Duodenal mucosa (tissue), 2 donors: ENCODE results near the gene MTHFD2L.

ENCODE experiments used
- H3K27ac ChIP-seq: one replicate; pipeline ENCODE4 v1.7.0; 2013; ENCODE audit warnings: low read depth, low read length
- H3K27me3 ChIP-seq, 2 donors: one replicate each; pipeline ENCODE4 v1.7.0; 2013; ENCODE audit warnings: low read length in 2 of 2, control low read depth in 1 of 2; ENCODE audit not compliant: insufficient read depth in 2 of 2, control insufficient read depth in 1 of 2
- H3K36me3 ChIP-seq, 2 donors: one replicate each; pipeline ENCODE4 v1.7.0; 2013; ENCODE audit warnings: low read length in 2 of 2, control low read depth in 1 of 2; ENCODE audit not compliant: insufficient read depth in 2 of 2, control insufficient read depth in 1 of 2
- H3K4me1 ChIP-seq, 2 donors: one replicate each; pipeline ENCODE4 v1.7.0; 2013; ENCODE audit warnings: low read length in 2 of 2, control low read depth in 1 of 2; ENCODE audit not compliant: insufficient read depth in 2 of 2, control insufficient read depth in 1 of 2
- H3K4me3 ChIP-seq, 2 donors: one replicate each; pipeline ENCODE4 v1.7.0; 2013; ENCODE audit warnings: low read length in 2 of 2, low read depth in 1 of 2
- H3K9ac ChIP-seq, 2 donors: one replicate each; pipeline ENCODE4 v1.7.0; 2013; ENCODE audit warnings: low read length in 2 of 2, low read depth in 1 of 2
- H3K9me3 ChIP-seq, 2 donors: one replicate each; pipeline ENCODE4 v1.7.0; 2013; ENCODE audit warnings: low read length in 2 of 2, control low read depth in 1 of 2; ENCODE audit not compliant: control insufficient read depth in 1 of 2

Gene MTHFD2L

DNA sequence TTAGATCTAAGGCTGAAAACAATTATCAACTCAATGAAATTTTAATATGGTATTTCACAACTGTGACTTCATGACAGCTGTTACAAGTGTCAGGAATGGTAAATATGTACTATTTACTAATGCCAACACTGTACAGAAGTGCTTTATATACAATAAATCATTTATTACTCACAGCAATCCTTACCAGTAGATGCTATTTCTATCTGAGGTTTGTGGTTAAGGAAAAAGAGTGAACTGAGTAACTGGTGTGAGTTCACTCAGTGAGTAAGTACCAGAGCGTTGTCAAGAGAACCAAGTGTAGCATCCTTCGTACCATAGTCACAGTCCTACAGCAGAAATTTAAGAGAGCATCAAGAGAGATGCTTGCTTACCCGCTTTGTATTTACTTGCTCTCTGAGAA lies 23.3 kb downstream of the MTHFD2L start:
- Histone ChIP-seq H3K27ac (no peak overlapping the region), H3K9me3 (no peaks in the 10 kb centered on the region), H3K9ac (no peak overlapping the region), H3K36me3 (no peaks in the 10 kb centered on the region), H3K4me3 (no peak overlapping the region), H3K4me1 (no peaks in the 10 kb centered on the region), H3K27me3 (no peaks in the 10 kb centered on the region)

- no peaks in the 10 kb centered on the region for H3K27me3 ChIP-seq
- H3K9ac ChIP-seq: no peak overlapping the region
- H3K27ac ChIP-seq: no peak overlapping the region
- no peaks in the 10 kb centered on the region for H3K4me1 ChIP-seq
- H3K9me3 ChIP-seq: no peaks in the 10 kb centered on the region
- H3K36me3 ChIP-seq: no peaks in the 10 kb centered on the region
- no peak overlapping the region for H3K4me3 ChIP-seq
Measured at GRCh38 chr4:74188912-74189311, 31.0 kb downstream of the MTHFD2L start.

DNA sequence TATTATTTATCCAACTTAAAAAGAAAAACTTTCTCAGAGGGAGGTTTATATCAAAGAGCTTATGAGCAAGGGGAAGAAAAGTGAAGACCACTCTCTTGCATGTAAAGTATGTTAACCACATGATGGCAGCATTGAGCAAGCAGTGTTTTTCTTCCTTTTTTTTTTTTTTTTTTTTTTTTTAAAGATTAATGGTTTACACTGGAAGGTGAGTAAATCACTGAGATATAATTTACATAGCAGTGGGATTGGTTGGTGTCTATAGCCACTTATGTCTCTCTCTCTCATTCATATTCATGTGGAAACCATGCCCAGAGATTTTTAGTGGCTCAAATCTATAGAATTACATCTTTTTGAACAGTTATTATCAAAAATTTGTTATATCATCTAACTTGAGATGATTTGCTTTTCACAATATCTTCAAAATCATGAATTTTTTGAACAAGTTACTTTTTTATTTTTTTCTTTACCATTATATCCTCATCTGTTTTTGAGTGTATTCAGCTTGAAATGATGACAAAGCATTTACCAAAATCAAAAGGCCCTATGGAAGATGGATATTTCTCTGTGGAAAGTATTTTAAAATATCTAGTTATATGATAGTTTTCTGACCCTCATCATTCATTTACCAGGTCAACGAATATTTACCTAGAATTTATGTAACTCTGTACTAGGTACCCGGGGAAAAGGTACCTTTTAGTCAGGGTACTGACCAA lies 31.6 kb downstream of the MTHFD2L start:
- H3K4me1 ChIP-seq: no peaks in the 10 kb centered on the region
- no peak overlapping the region for H3K4me3 ChIP-seq
- no peaks in the 10 kb centered on the region for H3K36me3 ChIP-seq
- H3K9me3 ChIP-seq: no peaks in the 10 kb centered on the region
- H3K9ac ChIP-seq: no peak overlapping the region
- no peak overlapping the region for H3K27ac ChIP-seq
- H3K27me3 ChIP-seq: no peaks in the 10 kb centered on the region

DNA sequence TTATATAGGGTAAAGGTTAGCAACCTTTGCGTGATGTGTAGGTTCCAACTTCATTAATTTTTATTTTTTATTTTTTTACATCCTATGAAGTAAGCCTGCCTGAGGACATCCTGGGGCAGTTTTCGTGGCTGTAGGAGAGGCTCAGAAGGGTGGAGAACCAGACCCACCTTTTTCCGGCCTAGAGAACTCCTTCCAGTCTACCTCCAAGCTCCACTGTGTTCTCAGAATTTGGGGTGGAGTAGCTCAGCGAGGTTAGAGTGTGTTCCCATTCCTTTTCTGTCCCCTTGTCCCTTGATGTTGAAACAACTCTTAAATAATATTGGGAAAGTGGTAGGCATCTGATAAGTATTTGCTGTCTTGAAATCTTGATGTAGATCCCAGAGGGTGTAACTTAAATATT lies 32.4 kb downstream of the MTHFD2L start:
- Histone ChIP-seq H3K4me1 (no peaks in the 10 kb centered on the region), H3K36me3 (no peaks in the 10 kb centered on the region), H3K9me3 (no peaks in the 10 kb centered on the region), H3K4me3 (no peak overlapping the region), H3K9ac (no peak overlapping the region), H3K27me3 (no peaks in the 10 kb centered on the region), H3K27ac (no peak overlapping the region)

GRCh38 chr4:74190919-74191397 lies 33.0 kb downstream of the MTHFD2L start:
- Histone ChIP-seq H3K27me3 (no peaks in the 10 kb centered on the region), H3K27ac (no peak overlapping the region), H3K4me3 (no peak overlapping the region), H3K4me1 (no peaks in the 10 kb centered on the region), H3K9ac (no peak overlapping the region), H3K9me3 (no peaks in the 10 kb centered on the region), H3K36me3 (no peaks in the 10 kb centered on the region)

DNA sequence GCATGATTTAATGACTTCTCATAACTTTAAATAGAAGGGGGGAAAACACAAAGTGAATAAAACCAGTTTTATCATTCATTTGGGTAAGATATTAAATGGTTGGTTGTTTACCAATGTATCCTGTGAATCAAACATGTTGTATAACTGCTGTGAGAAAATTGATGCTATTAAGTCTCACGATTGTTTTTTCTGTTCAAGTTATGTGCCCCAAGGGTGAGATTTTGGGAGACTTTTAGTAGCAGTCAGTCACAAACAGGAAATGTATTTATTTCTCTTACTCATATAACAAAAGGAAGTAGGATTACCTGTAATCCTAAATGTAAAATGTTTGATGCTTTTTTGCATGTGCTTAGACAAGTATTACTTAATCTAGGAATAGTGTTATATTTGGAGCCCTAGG lies 39.2 kb downstream of the MTHFD2L start:
- Histone ChIP-seq H3K4me3 (no peak overlapping the region), H3K27ac (no peak overlapping the region), H3K9ac (no peak overlapping the region), H3K36me3 (no peaks in the 10 kb centered on the region), H3K27me3 (no peaks in the 10 kb centered on the region), H3K4me1 (no peaks in the 10 kb centered on the region), H3K9me3 (no peaks in the 10 kb centered on the region)

DNA sequence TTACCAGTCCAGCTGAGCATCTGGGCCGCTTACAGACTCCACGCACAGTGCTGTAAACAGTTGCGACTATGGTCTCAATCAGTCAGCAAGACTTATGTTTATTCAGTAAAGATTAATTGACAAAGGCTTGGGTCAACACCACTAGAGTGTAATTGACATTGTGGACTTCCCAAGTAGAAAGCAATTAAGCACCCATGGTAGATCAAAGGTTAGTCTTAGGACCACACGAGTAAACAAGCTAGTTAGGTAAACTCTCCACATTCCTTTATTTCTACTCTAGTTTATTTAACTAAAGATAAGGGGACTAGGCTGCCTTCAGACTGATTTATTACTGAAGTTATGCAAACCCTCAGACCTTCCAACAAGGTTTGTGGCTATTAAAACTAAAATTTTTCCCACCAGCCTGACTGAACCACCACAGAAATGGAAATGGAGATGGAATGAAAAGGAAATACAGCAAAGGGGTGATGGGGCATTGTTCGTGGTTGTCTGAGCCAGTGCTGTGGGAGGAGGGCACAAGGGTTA lies 44.2 kb downstream of the MTHFD2L start:
- Histone ChIP-seq H3K9ac (no peak overlapping the region), H3K9me3 (no peaks in the 10 kb centered on the region), H3K36me3 (no peaks in the 10 kb centered on the region), H3K27me3 (no peaks in the 10 kb centered on the region), H3K4me3 (no peak overlapping the region), H3K4me1 (peaks cover 0 to 9% of the 10 kb centered on the region in 2 donors), H3K27ac (no peak overlapping the region)

GRCh38 chr4:74203467-74203866 lies 45.5 kb downstream of the MTHFD2L start:
- Histone ChIP-seq H3K27ac (no peak overlapping the region), H3K9me3 (no peaks in the 10 kb centered on the region), H3K36me3 (no peaks in the 10 kb centered on the region), H3K27me3 (no peaks in the 10 kb centered on the region), H3K4me1 (peaks cover 0 to 9% of the 10 kb centered on the region in 2 donors), H3K4me3 (no peak overlapping the region), H3K9ac (no peak overlapping the region)

DNA sequence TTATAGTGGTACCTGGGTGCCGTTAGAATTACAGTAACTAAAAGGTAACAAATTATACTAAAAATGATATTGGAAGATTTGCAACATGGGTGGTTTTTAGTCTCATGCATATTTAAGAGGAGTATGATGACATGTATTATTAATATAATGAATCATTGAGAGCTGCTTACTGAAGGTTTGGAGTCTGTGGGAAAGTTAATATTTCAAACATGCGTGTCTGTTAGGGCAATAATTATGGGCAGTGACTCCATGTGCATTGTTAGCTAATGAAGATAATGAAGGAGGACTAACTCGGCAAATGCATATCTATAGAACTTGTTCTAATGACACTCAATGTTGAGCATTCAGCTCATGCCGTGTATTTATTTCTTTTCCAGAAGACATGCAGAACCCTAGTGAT lies 47.1 kb downstream of the MTHFD2L start:
- Histone ChIP-seq H3K27me3 (no peaks in the 10 kb centered on the region), H3K4me1 (peaks cover 0 to 9% of the 10 kb centered on the region in 2 donors), H3K9ac (no peak overlapping the region), H3K36me3 (no peaks in the 10 kb centered on the region), H3K4me3 (no peak overlapping the region), H3K27ac (no peak overlapping the region), H3K9me3 (no peaks in the 10 kb centered on the region)

DNA sequence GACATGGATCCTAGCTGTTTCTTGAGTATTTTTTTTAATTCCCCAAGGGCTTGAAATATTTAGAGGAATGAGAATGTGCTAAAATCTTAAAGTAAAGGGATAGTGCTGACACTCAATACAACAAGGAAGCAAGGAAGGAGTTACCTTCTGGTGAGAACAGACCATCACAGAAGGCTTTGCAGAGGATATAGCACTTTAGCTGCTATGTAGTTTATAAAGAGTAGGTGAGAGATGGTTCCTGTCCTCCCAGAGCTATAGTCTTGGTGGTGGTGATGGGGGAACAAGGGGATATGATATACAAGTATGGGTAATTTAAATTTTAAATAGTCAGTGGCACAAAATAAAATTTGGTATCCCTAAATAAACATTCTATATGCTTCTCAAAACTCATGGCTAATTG lies 47.6 kb downstream of the MTHFD2L start:
- H3K27ac ChIP-seq: no peak overlapping the region

More for the DNA sequence above, 47.6 kb downstream of the MTHFD2L start:
- no peak overlapping the region for H3K9ac ChIP-seq
- no peaks in the 10 kb centered on the region for H3K36me3 ChIP-seq
- no peak overlapping the region for H3K4me3 ChIP-seq
- peaks cover 0 to 9% of the 10 kb centered on the region in 2 donors for H3K4me1 ChIP-seq
- no peaks in the 10 kb centered on the region for H3K27me3 ChIP-seq
- no peaks in the 10 kb centered on the region for H3K9me3 ChIP-seq
